ENCODE data around the gene OR56B1. TPM values are rescaled to one million over a fixed set of nuclear protein-coding genes. Genes with fewer than 3 reads are reported as not detected.

OR56B1 gene
- total RNA-seq, 1 donor from 2014 or later, result not detected

DNA sequence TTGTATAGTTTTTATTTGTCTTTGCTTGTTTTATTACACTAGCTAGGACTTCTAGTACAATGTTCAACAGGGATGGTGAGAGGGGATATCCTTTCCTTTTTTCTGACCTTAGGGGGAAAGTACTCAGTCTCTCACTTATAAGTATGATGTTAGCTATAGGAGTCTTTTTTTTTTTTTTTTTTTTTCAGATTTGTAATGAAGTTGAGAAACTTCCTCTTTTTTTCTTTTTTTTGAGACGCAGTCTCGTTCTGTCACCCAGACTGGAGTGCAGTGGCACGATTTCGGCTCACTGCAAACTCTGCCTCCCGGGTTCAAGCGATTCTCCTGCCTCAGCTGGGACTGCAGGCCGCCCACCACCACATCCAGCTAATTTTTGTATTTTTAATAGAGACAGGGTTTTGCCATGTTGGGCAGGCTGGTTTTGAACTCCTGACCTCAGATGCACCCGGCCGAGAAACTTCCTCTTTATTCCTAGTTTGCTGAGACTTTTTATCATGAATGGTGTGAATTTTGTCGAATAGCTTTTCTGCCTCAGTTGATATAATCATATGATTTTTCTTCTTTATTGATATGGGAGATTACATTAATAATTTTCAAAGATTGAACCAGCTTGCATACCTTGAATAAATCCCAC is 35.7 kb upstream of the OR56B1 start:
- no peak overlapping the region for H3K4me3 ChIP-seq
- H3K36me3 ChIP-seq, result peaks cover 72% of the 10 kb centered on the region
- intact Hi-C loops (cut with micrococcal nuclease), result no loop called here
- H3K9me3 ChIP-seq (replicated peaks), result no peaks in the 10 kb centered on the region
- TF ChIP-seq, protein P1, sequence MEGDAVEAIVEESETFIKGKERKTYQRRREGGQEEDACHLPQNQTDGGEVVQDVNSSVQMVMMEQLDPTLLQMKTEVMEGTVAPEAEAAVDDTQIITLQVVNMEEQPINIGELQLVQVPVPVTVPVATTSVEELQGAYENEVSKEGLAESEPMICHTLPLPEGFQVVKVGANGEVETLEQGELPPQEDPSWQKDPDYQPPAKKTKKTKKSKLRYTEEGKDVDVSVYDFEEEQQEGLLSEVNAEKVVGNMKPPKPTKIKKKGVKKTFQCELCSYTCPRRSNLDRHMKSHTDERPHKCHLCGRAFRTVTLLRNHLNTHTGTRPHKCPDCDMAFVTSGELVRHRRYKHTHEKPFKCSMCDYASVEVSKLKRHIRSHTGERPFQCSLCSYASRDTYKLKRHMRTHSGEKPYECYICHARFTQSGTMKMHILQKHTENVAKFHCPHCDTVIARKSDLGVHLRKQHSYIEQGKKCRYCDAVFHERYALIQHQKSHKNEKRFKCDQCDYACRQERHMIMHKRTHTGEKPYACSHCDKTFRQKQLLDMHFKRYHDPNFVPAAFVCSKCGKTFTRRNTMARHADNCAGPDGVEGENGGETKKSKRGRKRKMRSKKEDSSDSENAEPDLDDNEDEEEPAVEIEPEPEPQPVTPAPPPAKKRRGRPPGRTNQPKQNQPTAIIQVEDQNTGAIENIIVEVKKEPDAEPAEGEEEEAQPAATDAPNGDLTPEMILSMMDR (IDR thresholded peaks at IDR 0.05; ENCODE audit: borderline replicate concordance), result no peak
- peaks cover 9% of the 10 kb centered on the region for H3K4me1 ChIP-seq
- H3K27ac ChIP-seq (replicated peaks), result no peak overlapping the region
- no peak for DNase-seq
- no peaks in the 10 kb centered on the region for H3K27me3 ChIP-seq (ENCODE audit: low read depth)

DNA sequence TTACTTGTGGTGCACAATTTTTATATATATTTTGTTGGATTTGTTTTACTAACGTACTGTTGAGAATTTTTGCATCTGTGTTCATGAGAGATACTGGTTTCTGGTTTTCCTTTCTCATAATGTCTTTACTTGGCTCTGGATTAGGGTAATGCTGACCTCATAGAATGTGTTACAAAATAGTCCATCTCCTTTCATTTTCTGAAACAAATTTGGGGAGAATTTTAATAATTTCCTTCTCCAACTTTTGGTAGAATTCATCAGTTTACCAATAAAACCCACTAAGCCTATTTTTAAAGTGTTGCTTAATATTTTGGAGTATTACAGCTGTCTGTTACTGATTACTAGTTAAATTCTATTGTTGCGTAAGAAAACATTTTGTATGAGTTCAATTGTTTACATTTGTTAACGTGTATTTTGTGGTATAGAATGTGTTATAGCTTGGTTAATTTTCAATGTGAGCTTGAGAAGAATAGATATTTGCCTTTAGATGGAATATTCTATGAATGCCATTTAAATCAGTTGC is 35.1 kb upstream of the OR56B1 start:
- DNase-seq, result no peak
- H3K36me3 ChIP-seq, result peaks cover 76% of the 10 kb centered on the region
- no peaks in the 10 kb centered on the region for H3K9me3 ChIP-seq (replicated peaks)
- intact Hi-C loops (cut with micrococcal nuclease), result no loop called here
- no peaks in the 10 kb centered on the region for H3K27me3 ChIP-seq (ENCODE audit: low read depth)
- TF ChIP-seq, protein P1 (IDR thresholded peaks at IDR 0.05; ENCODE audit: borderline replicate concordance), result no peak
- H3K27ac ChIP-seq (replicated peaks), result no peak overlapping the region
- H3K4me3 ChIP-seq, result no peak overlapping the region
- H3K4me1 ChIP-seq, result peaks cover 3% of the 10 kb centered on the region

DNA sequence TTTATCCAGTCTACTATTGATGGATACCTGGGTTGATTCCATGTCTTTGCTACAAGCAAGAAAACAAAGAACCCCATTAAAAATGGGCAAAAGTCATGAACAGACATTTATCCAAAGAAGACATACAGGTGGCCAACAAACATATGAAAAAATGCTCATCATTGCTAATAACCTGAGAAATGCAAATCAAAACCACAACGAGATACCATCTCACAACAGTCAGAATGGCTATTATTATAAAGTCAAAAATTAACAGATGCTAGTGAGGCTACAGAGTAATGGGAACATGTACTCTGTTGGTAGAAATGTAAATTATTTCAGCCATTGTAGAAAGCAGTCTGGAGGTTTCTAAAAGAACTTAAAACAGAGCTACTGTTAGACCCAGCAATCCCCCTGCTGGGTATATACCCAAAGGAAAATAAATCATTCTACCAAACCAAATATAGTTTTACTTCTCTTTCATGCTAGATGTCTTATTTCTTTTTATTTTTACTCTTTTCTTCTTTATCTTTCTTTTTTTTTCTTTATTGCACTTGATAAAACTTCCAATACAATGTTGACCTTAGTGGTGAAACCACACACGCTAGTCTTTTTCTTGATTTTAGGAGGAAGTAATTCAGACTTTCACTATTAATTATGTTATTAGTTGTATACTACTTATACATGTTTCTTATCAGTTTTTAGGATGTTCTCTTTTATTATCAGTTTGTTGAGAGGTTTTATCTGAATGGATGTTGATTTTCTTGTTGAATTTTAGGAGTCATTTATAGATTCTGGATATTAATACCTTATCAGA is 32.3 kb upstream of the OR56B1 start:
- H3K36me3 ChIP-seq, result peaks cover 77% of the 10 kb centered on the region
- TF ChIP-seq, protein P1 (IDR thresholded peaks at IDR 0.05; ENCODE audit: borderline replicate concordance), result no peak
- no peak overlapping the region for H3K27ac ChIP-seq (replicated peaks)
- H3K4me1 ChIP-seq, result no peaks in the 10 kb centered on the region
- no peaks in the 10 kb centered on the region for H3K27me3 ChIP-seq (ENCODE audit: low read depth)
- no peak for DNase-seq
- intact Hi-C loops (cut with micrococcal nuclease), result no loop called here
- no peaks in the 10 kb centered on the region for H3K9me3 ChIP-seq (replicated peaks)
- H3K4me3 ChIP-seq, result no peak overlapping the region

DNA sequence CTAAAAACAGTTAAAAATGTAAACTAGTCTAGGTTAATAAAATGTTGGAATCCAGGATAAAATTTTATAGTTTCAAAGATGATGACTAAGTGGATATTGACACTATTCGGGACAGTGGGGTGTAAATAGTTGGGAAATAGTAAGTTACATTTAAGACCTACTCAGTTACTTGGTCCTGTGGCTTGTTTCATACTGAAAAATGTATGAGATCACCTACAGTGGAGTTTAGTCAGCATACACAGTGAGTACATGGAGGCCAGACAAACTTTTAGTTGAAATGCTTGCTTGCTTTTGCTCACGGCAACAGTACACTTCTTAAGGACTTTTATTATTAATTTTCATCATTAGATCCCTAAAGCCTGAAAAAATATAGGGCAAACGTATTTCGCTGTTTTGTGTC is 30.6 kb upstream of the OR56B1 start:
- H3K4me3 ChIP-seq, result no peak overlapping the region
- peaks cover 71% of the 10 kb centered on the region for H3K36me3 ChIP-seq
- H3K4me1 ChIP-seq, result no peaks in the 10 kb centered on the region
- DNase-seq, result no peak
- H3K27ac ChIP-seq (replicated peaks), result no peak overlapping the region
- TF ChIP-seq, protein P1 (IDR thresholded peaks at IDR 0.05; ENCODE audit: borderline replicate concordance), result no peak
- no peaks in the 10 kb centered on the region for H3K27me3 ChIP-seq (ENCODE audit: low read depth)
- H3K9me3 ChIP-seq (replicated peaks), result no peaks in the 10 kb centered on the region
- intact Hi-C loops (cut with micrococcal nuclease), result no loop called here

DNA sequence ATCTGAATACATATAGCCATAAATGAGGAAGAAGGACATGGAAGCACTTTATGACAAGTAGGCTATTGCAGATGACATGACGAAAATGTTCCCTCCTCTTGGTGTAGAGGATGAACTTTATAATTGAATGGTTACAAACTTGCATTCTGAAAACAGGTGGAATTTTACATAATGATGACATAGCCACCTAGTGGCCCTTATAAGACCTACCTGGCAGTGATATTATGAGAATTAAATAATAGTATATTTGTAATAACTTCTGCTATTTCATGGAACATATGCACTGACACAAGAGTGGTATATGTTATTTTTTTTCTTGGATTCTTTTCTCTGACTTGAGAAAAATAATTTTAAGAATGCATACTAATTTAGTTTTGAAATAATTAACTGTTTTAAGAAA is 23.7 kb upstream of the OR56B1 start:
- H3K27me3 ChIP-seq (ENCODE audit: low read depth), result no peaks in the 10 kb centered on the region
- peaks cover 11% of the 10 kb centered on the region for H3K9me3 ChIP-seq (replicated peaks)
- no peak overlapping the region for H3K4me3 ChIP-seq
- H3K27ac ChIP-seq (replicated peaks), result no peak overlapping the region
- no peaks in the 10 kb centered on the region for H3K4me1 ChIP-seq
- intact Hi-C loops (cut with micrococcal nuclease), result no loop called here
- DNase-seq, result no peak
- TF ChIP-seq, protein P1 (IDR thresholded peaks at IDR 0.05; ENCODE audit: borderline replicate concordance), result peak; percentile 36
- peaks cover 23% of the 10 kb centered on the region for H3K36me3 ChIP-seq
